Stimulated activated CD8-positive, alpha-beta memory T cell treated with anti-CD3 and anti-CD28 coated beads, Interleukin-15, amount 100 ng/mL, for 1 hour (primary cell): ENCODE data around the gene CDH13.

ENCODE experiments used
- DNase-seq: peaks from one replicate; pipeline ENCODE4 v3.0.0-alpha.2; 2020; ENCODE audit warnings: low read depth

CDH13 gene

GRCh38 chr16:83845263-83845662 is 1218.5 kb downstream of the CDH13 start:
- DNase-seq: no peak

- no peak for DNase-seq
These were observed 1220.8 kb downstream of the CDH13 start for GRCh38 chr16:83847371-83848225.

GRCh38 chr16:83849421-83849820 is 1222.7 kb downstream of the CDH13 start:
- DNase-seq: no peak
